Measurements from ENCODE around the gene IL21R.
"Not testable (repeated sequence)": the region's sequence is repeated elsewhere in the genome, so short reads cannot be mapped to it uniquely, and the experiment has no call there.

The IL21R gene

DNA sequence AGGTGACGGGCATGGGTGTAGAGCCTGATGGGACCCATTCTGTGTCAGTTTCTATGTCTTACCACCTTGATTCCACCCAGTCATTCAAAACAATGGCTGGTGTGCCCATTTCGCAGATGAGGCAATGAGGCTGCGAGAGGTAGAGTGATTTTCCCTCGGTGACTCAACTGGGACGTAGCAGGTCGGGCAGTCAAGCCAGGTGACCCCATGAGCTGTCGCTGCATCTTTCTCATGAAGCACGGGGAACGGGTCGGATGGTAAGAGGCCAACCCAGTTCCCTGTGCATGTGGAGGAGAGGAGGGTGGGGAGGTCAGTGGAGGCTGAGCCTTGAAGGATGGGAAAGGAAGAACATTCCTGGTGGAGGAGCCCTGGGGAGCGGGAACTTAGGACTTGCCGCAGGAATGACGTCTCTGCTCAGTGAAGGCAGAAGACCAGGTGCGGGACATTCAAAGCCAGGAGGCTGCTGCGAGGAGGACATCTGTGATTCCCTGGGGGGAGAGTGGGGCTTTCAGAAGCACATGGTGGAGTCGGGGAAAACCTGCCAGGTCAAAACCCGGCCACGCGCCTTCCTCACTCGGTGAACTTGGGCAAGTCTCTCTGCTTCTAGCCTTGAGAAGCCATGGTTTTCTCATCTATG lies 1.1 kb downstream of the IL21R start:
- no peak for FAIRE-seq

DNA sequence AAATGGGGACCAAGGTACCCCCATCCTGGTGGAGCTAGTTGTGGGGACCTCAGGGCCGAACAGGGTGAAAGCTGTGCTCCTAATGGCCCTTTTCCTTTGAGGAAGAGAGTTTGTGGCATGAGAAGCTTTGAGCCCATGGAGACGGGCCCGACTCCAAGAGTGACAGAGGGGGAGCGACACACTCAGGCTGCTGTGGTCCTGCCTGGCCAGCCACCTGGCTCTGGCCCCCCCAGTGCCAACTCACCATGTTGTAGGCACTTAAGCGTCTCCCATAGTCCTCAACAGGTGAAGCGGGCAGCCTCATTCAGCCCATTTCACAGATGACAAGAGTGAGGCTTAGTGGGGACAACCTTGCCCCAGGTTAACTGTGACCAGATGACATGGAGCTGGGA lies 1.6 kb downstream of the IL21R start:
- no peak for FAIRE-seq

DNA sequence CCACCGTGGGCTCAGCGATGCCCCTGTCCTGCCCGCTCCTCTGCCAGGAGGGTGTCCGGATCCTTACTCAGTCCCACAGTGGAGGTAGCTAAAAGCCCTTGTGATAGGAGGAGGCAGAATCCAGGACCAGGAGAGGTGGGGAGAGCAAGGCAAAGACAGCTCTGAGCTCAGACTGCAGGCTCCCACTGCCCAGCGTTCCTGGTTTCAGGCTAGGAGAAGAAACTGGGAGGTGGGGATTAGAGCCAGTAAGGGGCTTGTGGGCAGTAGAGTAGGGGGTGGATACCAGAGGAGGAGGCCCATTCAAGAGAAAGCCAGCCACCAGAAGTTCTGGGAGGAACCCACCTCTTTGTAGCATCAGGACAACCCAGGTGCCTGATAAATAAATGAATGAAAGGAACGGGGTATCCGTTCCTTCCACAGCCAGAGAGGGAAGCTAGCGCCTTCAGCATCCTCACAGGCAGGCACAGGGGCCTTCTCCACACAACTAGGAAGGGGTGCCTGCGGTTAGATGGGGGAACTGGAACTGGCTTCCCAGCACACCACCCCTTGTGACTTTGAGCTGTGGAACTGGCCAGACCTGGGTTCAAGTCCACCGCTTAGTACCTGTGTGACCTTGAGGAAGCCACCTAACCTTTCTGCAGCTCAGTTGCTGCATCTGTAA lies 2.3 kb downstream of the IL21R start:
- FAIRE-seq, result no peak

DNA sequence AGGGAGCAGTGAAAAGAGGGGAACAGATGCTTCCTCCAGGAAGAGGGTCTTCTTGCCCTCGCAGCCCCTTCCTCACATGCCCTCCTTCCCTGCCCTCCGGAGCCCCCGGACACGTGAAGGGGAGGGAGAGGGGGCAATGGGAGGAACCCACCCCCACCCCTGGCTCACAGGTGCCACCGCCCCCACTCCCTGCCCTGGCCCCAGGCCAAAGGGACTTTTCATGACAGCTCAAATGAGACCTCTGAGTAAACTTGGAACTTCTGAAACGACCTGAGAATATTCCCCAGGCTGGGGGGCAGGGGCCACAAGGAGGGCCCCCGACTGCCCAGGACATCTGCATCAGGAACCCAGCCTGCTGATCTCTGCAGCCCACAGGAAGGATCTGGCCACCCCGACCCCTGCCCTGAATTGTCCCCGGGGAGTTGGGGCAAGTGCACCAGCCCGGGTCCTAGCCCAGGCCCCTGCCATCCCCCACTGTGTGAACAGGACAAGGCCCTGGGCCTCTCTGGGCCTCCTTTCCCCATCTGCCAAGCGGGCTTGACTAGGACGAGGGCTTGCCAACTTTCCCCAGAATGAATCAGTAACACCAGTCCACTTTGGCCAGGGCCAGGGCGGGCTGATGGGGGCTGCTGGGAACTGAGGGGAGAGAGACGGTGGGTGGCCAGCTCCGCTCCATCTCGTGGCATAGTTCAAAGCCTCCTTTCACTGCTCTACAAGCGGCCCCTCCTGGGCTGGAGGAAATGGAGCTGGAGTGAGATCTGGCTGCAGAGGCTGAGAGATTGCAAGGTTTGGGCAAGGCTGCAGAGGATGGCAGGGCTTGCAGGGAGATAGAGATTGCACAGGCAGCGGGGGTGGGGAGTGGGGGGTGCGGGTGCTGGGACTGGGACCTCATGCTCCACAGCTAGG lies 3.8 kb downstream of the IL21R start:
- FAIRE-seq, result no peak

DNA sequence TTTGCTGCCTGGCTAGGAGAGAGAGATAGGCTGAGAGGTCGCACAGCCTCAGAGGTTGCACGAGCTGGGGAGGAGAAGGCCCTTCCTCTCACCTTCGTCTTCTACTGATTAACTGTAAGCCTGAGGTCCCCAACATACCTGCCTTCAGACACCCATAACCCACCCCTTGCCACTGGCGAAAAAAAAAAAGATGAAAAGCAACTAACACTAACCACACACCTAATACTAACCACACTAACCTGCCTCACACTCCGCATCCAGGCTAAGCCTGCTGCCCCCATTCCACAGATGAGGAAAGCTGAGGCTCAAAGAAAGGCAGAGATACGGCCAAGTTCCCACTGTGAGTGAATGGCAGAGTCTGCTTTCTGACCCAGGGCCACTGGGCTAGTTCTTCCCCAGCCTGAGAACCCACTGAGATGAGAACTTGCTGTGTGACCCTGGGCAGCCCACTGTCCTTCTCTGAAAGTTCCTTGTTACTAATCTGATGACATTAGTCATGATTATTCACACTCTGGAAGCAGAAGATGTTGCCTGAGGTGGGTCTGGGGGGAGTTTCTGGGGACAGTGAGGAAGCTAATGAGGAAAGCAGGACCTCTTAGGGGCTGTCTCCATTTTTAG lies 4.6 kb downstream of the IL21R start:
- no peak for FAIRE-seq

DNA sequence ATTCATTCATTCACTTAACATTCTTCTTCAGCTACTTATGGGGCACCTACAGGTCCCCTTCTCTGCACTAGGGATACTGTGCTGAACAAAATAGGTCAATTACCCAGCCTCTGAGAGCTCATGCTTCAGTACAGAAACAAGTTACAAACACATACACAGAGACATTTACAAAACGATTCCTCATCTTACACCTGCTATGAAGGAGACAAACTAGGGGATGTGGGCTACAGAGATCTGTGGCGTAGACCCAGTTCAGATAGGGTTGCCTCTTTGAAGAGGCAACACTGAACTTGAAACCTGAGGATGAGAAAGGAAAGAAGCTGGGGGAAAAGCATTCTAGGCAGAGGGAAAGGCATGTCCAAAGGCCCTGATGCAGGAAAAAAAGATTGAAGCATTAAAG lies 5.2 kb downstream of the IL21R start:
- no peak for FAIRE-seq

DNA sequence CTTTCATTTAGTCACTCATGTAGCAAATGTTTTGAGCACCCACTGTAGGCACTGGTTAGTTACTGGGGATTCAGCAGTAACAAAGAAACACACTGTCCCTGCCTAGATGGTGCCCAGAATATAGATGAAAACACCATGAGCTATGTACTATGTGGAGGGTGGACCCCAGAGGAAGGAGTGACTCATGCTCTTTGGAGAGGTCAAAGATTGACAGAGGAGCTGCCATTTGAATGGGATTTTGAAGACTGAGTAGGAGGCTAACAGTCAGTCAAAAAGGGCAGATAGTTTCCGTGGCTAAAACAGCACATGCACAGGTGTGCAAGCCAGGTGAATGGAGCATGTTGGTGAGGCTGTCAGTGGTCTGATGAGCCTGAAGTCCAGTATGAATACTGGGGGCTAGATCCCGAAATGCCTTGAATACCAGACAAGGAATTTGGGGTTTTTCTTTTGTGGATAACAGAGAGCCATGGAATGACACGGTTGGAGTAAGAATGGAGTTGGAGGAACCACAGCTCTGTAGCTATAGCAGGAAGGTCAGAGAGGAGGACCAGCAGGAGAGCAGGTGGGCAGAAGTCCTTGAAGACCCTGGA lies 6.1 kb downstream of the IL21R start:
- FAIRE-seq, result no peak

DNA sequence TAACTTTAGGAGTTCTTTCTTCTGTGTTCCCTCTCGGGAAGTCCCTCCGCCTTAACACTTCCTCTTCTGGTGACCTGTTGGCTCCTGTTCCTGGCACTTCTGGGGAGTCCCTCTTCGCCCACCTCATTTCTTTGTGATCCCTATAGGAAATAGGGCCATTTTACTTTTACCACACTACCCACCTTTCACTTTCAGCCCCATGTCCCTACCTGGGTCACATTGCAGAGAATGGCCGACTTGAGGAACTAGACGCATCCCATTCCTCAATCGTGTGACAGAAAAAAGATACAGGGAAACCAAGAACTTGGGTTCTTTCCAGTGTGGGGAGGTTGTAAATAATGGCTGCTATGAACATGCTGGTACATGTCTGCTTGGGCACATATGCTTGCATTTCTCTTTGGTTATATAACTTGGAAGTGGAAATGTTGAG lies 6.6 kb downstream of the IL21R start:
- FAIRE-seq, result no peak

DNA sequence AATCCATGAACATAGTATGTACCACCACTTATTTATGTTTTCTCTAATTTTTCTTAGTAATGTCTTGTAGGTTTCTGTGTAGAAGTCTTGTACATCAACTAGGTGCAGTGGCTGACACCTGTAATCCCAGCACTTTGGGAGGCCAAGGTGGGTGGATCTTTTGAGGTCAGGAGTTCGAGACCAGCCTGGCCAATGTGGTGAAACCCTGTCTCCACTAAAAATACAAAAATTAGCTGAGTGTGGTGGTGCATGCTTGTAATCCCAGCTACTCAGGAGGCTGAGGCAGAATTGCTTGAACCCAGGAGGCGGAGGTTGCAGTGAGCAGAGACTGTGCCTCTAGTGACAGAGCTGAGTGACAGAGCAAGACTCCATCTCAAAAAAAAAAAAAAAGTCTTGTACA lies 8.0 kb downstream of the IL21R start:
- FAIRE-seq, result not testable (repeated sequence)

DNA sequence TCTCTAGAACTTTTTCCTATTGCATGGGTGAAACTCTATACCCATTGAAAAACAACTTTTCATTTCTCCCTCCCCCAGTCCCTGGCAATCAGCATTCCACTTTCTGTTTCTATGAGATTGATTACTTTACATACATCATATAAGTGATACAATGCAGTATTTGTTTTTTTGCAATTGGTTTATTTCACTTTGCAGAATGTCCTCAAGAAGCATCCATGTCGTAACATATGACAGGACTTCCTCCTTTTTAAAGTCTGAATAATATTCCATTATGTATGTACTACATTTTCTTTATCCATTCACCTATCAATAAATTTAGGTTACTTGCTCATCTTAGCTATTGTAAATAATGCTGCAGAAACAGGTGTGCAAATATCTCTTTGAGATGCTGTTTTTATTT lies 8.8 kb downstream of the IL21R start:
- no peak for FAIRE-seq

DNA sequence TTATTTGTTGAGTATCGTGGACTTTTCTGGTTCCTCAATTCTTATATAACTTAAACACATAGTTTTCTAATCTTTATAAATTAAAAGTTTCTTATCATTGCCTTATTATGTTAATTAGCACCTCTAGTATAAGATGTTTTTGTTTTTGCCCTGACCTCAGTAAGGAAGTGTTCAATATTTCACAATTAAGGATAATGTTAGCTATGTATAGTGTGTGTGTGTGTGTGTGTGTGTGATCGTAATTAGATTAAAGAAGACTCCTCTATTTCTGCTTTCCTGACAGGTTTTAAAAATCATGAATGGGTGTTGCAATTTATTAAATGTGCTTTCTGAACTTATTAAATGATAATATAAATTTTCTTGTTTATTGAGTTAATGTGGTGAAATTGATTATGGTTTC lies 12.0 kb downstream of the IL21R start:
- no peak for FAIRE-seq

DNA sequence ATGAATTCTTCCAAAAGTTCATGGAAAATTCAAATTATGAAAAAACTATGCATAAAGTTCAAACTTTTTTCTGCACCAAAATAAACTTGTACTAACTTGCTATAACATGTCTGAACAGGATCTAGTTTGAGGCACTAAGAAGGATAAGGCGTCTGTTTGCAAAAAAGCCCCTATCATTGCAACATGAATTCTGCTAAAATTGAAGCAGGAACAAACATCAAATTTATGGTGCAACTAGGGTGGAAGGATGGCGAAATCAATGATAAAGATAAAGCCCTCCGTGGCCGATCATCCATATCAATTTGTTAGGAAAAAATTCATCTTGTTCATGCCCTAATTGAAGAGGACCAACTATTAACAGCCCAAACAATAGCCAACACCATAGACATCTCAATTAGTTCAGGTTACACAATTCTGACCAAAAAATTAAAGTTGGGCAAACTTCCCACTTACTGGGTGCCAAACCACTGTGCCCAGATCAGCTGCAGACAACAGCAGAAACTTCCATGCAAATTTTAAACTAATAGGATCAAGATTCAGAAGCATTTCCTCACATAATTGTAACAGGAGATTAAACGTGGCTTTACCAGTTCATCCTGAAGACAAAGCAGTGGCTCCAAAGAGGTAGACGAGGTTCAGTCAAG lies 12.9 kb downstream of the IL21R start:
- no peak for FAIRE-seq

DNA sequence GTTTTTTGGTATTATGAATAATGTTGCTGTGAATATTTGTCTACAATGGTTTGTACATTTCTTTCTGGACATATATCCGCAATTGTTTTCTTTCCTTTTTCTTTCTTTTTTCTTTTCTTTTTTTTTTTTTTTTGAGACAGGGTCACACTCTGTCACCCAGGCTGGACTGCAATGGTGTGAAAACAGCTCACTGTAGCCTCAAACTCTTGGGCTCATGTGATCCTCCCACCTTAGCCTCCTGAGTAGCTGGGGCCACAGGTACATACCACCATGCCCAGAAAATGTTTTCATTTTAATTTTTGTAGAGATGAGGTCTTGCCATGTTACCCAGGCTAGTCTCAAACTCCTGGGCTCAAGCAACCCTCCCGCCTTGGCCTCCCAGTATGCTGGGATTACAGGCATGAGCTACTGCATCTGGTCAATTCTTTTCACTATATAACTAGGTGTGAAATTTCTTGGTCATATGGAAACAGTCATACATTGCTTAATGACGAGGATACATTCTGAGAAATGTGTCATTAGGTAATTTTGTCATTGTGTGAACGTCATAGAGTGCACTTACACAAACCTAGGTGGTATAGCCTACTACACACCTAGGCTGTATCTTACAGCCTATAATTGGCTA lies 15.2 kb downstream of the IL21R start:
- no peak for FAIRE-seq

DNA sequence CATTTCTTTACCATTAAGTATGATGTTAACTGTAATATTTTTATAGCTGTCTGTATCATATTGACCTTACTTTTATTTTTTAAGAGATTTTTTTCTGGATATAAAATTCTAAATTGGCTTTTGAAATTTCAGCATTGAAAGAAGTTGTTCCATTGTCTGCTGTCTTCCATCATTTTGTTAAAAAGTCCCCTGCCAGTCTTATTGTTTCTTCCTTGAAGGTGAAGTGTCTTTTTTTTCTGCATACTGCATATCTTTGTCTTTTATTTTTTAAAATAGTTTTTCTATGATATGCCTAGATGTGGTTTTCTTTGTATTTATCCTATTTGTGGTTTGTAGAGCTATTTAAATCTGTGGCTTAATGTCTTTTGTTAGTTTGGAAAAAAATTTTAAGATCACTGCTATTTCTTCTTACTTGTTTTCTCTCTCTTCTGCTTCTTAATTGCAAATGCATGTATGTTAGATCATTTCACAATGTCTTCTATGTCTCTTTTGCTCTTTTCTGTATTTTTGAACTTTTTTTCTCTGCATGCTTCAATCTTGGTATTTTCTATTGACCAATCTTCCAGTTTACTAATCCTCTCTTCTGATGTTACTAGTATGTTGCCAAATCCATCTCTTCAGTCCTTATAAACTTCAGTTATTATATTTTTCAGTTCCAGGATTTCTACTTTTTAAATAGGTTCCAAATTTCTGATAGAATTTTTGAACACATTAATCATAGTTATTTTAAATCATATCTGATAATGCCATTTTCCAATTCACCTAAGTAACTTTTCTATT lies 20.2 kb downstream of the IL21R start:
- no peak for FAIRE-seq

DNA sequence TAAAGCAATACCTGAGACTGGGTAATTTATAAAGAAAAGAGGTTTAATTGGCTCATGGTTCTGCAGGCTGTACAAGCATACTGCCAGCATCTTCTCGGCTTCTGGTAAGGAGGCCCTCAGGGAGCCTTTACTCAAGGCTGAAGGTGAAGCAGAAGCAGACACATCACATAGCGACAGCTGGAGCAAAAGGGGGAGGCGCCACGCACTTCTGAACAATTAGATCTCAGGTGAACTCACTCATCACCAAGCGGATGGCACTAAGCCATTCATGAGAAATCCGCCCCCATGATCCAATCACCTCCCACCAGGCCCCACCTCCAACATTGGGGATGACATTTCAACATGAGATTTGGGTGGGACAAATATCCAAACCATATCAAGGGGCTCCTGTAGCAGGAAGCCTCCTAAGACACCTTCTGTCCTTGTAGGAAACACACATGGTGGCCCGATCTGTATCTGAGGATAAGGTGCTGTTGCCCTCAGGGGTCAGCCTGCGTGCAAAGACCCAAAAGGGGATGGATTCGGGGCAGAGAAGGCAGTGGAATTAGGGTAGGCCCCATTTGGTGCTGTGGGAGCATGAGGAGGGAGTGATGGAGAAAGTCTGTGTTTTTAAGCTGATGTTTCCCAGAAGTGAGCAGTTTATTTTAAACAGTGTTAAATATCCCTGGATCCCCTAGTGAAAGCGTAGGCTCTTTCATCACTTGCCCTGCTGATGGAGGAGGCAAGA lies 23.0 kb downstream of the IL21R start:
- no peak for FAIRE-seq

DNA sequence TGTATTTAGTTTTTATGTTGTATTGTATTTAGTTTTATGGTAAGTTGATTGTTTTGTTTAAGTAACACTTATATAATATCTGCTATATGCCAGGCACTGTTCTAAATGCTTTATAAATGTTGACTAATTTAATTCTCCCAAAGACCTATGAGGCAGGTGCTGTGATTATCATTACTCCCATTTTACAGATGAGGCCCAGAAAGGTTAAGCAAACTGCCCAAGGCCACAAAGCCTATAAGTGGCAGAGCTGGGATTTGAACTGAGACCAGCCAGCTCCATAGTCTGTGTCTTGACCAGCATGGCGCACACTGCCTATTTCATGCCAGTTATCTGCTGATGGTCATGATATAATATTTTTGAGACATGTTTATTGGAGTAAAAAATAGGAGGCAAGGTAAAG lies 24.0 kb downstream of the IL21R start:
- no peak for FAIRE-seq

DNA sequence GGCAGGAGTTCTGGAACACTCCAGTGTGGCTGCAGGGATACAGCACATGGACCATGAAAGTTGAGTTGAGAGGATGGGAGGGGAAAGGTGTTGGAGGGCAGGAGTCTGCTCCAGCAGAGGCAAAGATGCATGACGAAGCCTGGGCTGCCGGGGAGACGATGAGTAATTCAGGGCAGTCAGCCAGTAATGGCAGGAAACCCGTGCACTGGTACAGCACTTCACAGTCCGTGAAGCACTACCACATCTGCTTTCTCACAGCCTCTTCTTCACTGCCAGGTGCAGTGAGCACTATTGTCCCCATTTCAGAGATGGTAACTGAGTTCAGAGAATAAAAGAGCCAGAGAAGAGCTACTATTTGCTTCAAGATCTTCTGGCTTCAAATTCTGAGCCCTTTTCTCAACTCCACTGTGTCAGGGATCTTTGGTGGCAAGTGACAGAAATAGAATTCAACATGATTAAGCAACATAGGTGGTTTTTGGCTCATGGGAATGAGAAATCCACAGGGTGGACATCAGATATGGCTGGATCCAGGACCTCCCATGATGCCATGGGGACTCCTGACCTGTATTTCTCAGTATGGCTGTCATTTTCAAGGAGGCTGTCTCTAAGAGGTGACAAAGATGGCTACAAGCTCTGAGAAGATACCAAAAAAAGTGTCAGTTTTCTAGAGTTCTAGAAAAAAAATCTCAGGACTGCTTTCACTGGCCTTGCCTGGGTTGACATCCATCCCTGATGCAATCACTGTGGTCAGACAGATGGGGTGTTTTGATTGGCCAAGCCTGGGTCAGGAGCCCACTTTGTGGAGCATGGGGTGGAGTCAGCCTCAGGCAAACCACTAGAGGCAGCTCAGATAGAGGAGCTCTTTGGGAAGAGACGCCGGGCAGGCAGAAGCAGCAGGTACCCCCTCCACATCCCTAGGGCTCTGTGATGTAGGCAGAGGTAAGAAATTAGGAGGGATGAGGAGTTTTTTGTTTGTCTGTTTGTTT lies 24.7 kb downstream of the IL21R start:
- FAIRE-seq, result no peak

DNA sequence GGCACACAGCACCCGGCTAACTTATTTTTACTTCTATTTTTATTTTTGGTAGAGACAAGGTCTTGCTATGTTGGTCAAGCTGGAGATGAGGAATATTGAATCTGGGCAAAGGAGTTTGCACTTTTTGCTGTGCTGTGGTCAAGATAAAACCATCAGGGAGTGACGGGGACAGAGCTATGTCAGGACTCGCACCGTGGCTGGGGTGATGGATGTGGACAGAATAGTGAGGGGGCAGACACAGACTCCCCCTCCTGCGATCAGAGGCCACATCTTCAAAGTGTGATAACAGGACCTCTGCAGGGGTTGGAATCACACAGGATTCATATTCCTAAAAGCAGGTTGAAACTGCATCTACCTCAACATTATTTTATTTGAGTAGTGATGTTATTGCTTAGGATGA lies 25.6 kb downstream of the IL21R start:
- FAIRE-seq, result no peak

All from endometrium (tissue), 2 donors.